ENCODE data around the gene TNPO3. TPM values are rescaled to one million over a fixed set of nuclear protein-coding genes. Genes with fewer than 3 reads are reported as not detected.

Gene TNPO3
- total RNA-seq, 2 experiments from 2014 or later = 55.1 to 71.7 TPM

DNA sequence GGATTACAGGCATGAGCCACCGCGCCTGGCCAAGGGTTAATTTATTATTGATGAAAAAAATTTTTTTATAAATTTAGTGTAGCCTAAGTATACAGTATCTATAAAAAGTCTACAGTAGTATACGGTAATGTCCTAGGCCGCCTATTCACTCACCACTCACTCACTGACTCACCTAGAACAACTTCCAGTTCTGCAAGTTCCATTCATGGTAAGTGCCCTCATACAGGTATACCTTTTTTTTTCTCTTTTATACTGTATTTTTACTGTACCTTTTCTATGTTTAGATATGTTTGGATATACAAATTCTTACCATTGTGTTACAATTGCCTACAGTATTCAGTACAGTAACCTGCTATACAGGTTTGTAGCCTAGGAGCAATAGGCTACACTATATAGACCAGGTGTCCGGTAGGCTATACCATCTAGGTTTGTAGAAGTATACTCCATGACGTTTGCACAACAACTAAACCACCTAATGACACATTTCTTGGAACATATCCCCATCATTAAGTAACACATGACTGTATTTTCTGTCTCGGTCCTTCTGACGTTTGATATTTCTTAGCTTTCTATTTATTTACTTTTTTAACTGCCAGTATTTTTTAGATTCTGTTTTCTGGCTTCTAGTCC is 93.8 kb downstream of the TNPO3 start:
- Histone ChIP-seq H2AFZ (ENCODE audit: low read length) (no peak overlapping the region), H3K4me2 (ENCODE audit: low read length) (no peak overlapping the region), H3K9me3 (ENCODE audit: low read length) (no peaks in the 10 kb centered on the region), H3K9me2 (ENCODE audit: insufficient read depth, low read length) (no peaks in the 10 kb centered on the region), H3K79me2 (ENCODE audit: insufficient read depth, low read depth, low read length) (no peaks in the 10 kb centered on the region), H3K27ac (ENCODE audit: low read depth, low read length, poor library complexity, severe bottlenecking) (no peak overlapping the region), H4K20me1 (ENCODE audit: insufficient read depth, low read length) (no peaks in the 10 kb centered on the region), H3K4me1 (ENCODE audit: insufficient read depth, low read length, poor library complexity, severe bottlenecking) (peaks cover 28% of the 10 kb centered on the region), H3K36me3 (ENCODE audit: insufficient read depth, low read length) (peaks cover 92% of the 10 kb centered on the region), H3K4me3 (ENCODE audit: low read depth, low read length, poor library complexity, severe bottlenecking) (no peak overlapping the region)
- ChIA-PET CTCF (ENCODE audit: unreplicated experiment) (no interaction called here), POLR2A (interaction anchor here (0.6 to 1.5 kb wide), 5 partner anchors 8 to 1412 kb away, joined by 3 to 11 read pairs (median 3); no protein-coding TSS in a partner anchor)
- TF ChIP-seq, protein P1, sequence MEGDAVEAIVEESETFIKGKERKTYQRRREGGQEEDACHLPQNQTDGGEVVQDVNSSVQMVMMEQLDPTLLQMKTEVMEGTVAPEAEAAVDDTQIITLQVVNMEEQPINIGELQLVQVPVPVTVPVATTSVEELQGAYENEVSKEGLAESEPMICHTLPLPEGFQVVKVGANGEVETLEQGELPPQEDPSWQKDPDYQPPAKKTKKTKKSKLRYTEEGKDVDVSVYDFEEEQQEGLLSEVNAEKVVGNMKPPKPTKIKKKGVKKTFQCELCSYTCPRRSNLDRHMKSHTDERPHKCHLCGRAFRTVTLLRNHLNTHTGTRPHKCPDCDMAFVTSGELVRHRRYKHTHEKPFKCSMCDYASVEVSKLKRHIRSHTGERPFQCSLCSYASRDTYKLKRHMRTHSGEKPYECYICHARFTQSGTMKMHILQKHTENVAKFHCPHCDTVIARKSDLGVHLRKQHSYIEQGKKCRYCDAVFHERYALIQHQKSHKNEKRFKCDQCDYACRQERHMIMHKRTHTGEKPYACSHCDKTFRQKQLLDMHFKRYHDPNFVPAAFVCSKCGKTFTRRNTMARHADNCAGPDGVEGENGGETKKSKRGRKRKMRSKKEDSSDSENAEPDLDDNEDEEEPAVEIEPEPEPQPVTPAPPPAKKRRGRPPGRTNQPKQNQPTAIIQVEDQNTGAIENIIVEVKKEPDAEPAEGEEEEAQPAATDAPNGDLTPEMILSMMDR (conservative IDR thresholded peaks at IDR 0.05; ENCODE audit: low read length) = no peak
- TF ChIP-seq EZH2phosphoT487 (IDR thresholded peaks at IDR 0.05; ENCODE audit: borderline replicate concordance, low read depth, low read length) = no peak
- BruUV-seq (replicated peaks) = TSS peak; percentile 18
- intact Hi-C loops (cut with micrococcal nuclease; ENCODE audit: unreplicated experiment) = no loop called here
- no peak for DNase-seq (ENCODE audit: low spot score)

DNA sequence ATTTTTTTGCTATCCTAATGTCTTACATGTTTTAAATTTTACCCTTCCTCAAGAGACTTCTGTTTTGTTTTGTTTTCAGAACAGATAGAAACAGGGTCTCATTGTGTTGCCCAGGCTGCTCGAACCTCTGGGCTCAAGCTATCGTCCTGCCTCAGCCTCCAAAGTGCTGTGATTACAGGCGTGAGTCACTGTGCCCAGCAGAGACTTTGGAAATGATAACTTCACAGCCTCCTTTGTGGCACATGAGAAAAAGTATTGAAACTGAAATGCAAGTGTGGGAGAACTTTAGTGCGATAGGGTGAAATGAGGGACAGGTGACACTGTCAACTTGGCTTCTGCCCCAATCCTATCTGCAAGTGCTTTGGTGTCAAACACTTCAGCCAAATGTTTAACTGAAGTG is 95.6 kb downstream of the TNPO3 start:
- Histone ChIP-seq H3K36me3 (ENCODE audit: insufficient read depth, low read length) (peaks cover 89% of the 10 kb centered on the region), H3K4me3 (ENCODE audit: low read depth, low read length, poor library complexity, severe bottlenecking) (no peak overlapping the region), H3K4me2 (ENCODE audit: low read length) (no peak overlapping the region), H3K79me2 (ENCODE audit: insufficient read depth, low read depth, low read length) (no peaks in the 10 kb centered on the region), H3K9me2 (ENCODE audit: insufficient read depth, low read length) (no peaks in the 10 kb centered on the region), H3K4me1 (ENCODE audit: insufficient read depth, low read length, poor library complexity, severe bottlenecking) (peaks cover 46% of the 10 kb centered on the region), H3K27ac (ENCODE audit: low read depth, low read length, poor library complexity, severe bottlenecking) (no peak overlapping the region), H4K20me1 (ENCODE audit: insufficient read depth, low read length) (no peaks in the 10 kb centered on the region), H3K9me3 (ENCODE audit: low read length) (no peaks in the 10 kb centered on the region), H2AFZ (ENCODE audit: low read length) (no peak overlapping the region)
- ChIA-PET CTCF (ENCODE audit: unreplicated experiment) (no interaction called here), POLR2A (interaction anchor here (0.6 to 1.2 kb wide), 4 partner anchors 16 to 95 kb away, joined by 3 to 5 read pairs (median 4); partner anchors contain the start of gene TNPO3)
- intact Hi-C loops (cut with micrococcal nuclease; ENCODE audit: unreplicated experiment) = loop anchor here (5.0 kb wide), 1 partner anchor 93 kb away; no protein-coding TSS in a partner anchor
- no peak for DNase-seq (ENCODE audit: low spot score)
- no peak for TF ChIP-seq EZH2phosphoT487 (IDR thresholded peaks at IDR 0.05; ENCODE audit: borderline replicate concordance, low read depth, low read length)
- no TSS peak for BruUV-seq (replicated peaks)

DNA sequence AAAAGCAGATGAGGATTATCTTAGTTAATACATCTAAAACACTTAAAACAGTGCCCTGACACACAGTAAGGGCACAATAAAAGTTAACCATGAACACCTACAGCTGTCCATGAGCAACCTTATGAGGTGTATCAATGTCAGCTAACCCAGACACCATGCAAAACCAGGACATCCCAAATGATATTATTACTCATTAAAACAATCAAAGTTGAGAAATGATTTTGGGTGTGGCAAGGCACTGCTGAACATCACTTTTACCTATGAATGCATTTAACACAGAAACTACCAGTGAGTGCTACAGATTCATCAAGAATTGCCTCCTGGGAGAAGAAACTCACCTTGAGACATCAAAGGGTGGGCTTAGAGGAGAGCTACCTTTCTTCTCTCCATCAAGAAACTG is 98.9 kb downstream of the TNPO3 start:
- ChIA-PET POLR2A (interaction anchor here (1.1 to 2.0 kb wide), 4 partner anchors 10 to 86 kb away, joined by 3 to 5 read pairs (median 4); no protein-coding TSS in a partner anchor), CTCF (ENCODE audit: unreplicated experiment) (no interaction called here)
- Histone ChIP-seq H2AFZ (ENCODE audit: low read length) (no peak overlapping the region), H3K4me1 (ENCODE audit: insufficient read depth, low read length, poor library complexity, severe bottlenecking) (peaks cover 42% of the 10 kb centered on the region), H3K9me3 (ENCODE audit: low read length) (no peaks in the 10 kb centered on the region), H3K9me2 (ENCODE audit: insufficient read depth, low read length) (no peaks in the 10 kb centered on the region), H3K4me3 (ENCODE audit: low read depth, low read length, poor library complexity, severe bottlenecking) (no peak overlapping the region), H4K20me1 (ENCODE audit: insufficient read depth, low read length) (no peaks in the 10 kb centered on the region), H3K36me3 (ENCODE audit: insufficient read depth, low read length) (peaks cover 90% of the 10 kb centered on the region), H3K27ac (ENCODE audit: low read depth, low read length, poor library complexity, severe bottlenecking) (peak overlapping the region; percentile 87), H3K79me2 (ENCODE audit: insufficient read depth, low read depth, low read length) (no peaks in the 10 kb centered on the region), H3K4me2 (ENCODE audit: low read length) (peak overlapping the region; percentile 80)
- BruUV-seq (replicated peaks) = no TSS peak
- intact Hi-C loops (cut with micrococcal nuclease; ENCODE audit: unreplicated experiment) = loop anchor here (1.0 to 5.0 kb wide), 2 partner anchors 16 to 96 kb away; no protein-coding TSS in a partner anchor
- no peak for DNase-seq (ENCODE audit: low spot score)
- TF ChIP-seq, protein P1 (conservative IDR thresholded peaks at IDR 0.05; ENCODE audit: low read length) = no peak
- no peak for TF ChIP-seq EZH2phosphoT487 (IDR thresholded peaks at IDR 0.05; ENCODE audit: borderline replicate concordance, low read depth, low read length)
